IMR-90 (cell line): Measurements from ENCODE around the gene SLC29A1. TPM values are rescaled to one million over a fixed set of nuclear protein-coding genes. Genes with fewer than 3 reads are reported as not detected.

Experiments used
- ATAC-seq: fragments of 200-7000 bp; cut with Tn5 transposase; 2 replicates; pipeline ENCODE4 v1.9.1; 2020; ENCODE audit warnings: low read depth, mild to moderate bottlenecking, moderate library complexity
- BruUV-seq: library from RNA; stranded (reverse); fragments of 400-500 nt; replicated peaks from 2 replicates; lab custom pipeline; 2021; lab: Mats Ljungman, UMichigan
- CTCF ChIA-PET: fragments of 300-600 bp; formaldehyde crosslinking; extraction: SDS; loops from one replicate; lab custom pipeline; 2021; ENCODE audit warnings: antibody characterized with exemption; lab: Yijun Ruan, JAX
- POLR2A ChIA-PET: fragments of 300-600 bp; sonication (Branson Sonifier 250); formaldehyde crosslinking; loops from one replicate; lab custom pipeline; 2022; ENCODE audit warnings: antibody characterized with exemption; ENCODE audit not compliant: unreplicated experiment; lab: Charles Lee
- DNase-seq: peaks from one replicate; pipeline ENCODE4 v3.0.0; 2013
- H2AFZ ChIP-seq: replicated peaks from 2 replicates; pipeline ENCODE3; 2013; ENCODE audit warnings: low read length, mild to moderate bottlenecking; ENCODE audit not compliant: poor library complexity
- H2AK5ac ChIP-seq: 2 replicates; pipeline ENCODE4 v1.6.1; 2013; ENCODE audit warnings: low read depth, low read length, inconsistent platforms
- H2AK9ac ChIP-seq: replicated peaks from 2 replicates; pipeline ENCODE3; 2013; ENCODE audit warnings: mild to moderate bottlenecking, low read depth, low read length, moderate library complexity; ENCODE audit not compliant: poor library complexity
- H2BK120ac ChIP-seq: 2 replicates; pipeline ENCODE4 v1.6.1; 2013; ENCODE audit warnings: low read depth, low read length, inconsistent platforms
- H2BK15ac ChIP-seq: 3 replicates; pipeline ENCODE4 v1.6.1; 2013; ENCODE audit warnings: low read depth, low read length, inconsistent platforms
- H2BK20ac ChIP-seq: 2 replicates; pipeline ENCODE4 v1.6.1; 2013; ENCODE audit warnings: low read depth, mild to moderate bottlenecking, inconsistent platforms, low read length, moderate library complexity
- H2BK5ac ChIP-seq: 2 replicates; pipeline ENCODE4 v1.6.1; 2013; ENCODE audit warnings: mild to moderate bottlenecking, low read depth, low read length, inconsistent platforms; ENCODE audit not compliant: poor library complexity, severe bottlenecking
- H3K14ac ChIP-seq: replicated peaks from 2 replicates; pipeline ENCODE4 v1.6.1; 2013; ENCODE audit warnings: low read depth, low read length, inconsistent platforms
- H3K18ac ChIP-seq: 2 replicates; pipeline ENCODE4 v1.6.1; 2013; ENCODE audit warnings: low read depth, low read length, control low read depth
- H3K23ac ChIP-seq: 2 replicates; pipeline ENCODE4 v1.6.1; 2013; ENCODE audit warnings: low read depth, low read length, inconsistent platforms
- H3K27ac ChIP-seq: 2 replicates; pipeline ENCODE4 v1.5.1; 2013; ENCODE audit warnings: mild to moderate bottlenecking, control low read depth, low read length; ENCODE audit not compliant: insufficient read depth
- H3K27me3 ChIP-seq: 2 replicates; pipeline ENCODE4 v1.6.1; 2013; ENCODE audit warnings: low read length; ENCODE audit not compliant: control insufficient read depth, insufficient read depth
- H3K36me3 ChIP-seq: 2 replicates; pipeline ENCODE4 v1.6.1; 2013; ENCODE audit warnings: low read length, mixed read lengths; ENCODE audit not compliant: control insufficient read depth, insufficient read depth
- H3K4ac ChIP-seq: 2 replicates; pipeline ENCODE4 v1.6.1; 2013; ENCODE audit warnings: low read depth, low read length, inconsistent platforms
- H3K4me1 ChIP-seq: 2 replicates; pipeline ENCODE4 v1.6.1; 2013; ENCODE audit warnings: low read length, mixed read lengths; ENCODE audit not compliant: control insufficient read depth, insufficient read depth
- H3K4me2 ChIP-seq: 2 replicates; pipeline ENCODE4 v1.6.1; 2013; ENCODE audit warnings: low read depth, mild to moderate bottlenecking, control low read depth, low read length, moderate library complexity
- H3K4me3 ChIP-seq: 2 replicates; pipeline ENCODE4 v1.5.1; 2013; ENCODE audit warnings: low read depth, mild to moderate bottlenecking, control low read depth, low read length, moderate library complexity; ENCODE audit not compliant: insufficient read depth
- H3K56ac ChIP-seq: 2 replicates; pipeline ENCODE4 v1.6.1; 2013; ENCODE audit warnings: low read length, inconsistent platforms; ENCODE audit not compliant: insufficient read depth; ENCODE audit errors: extremely low read depth
- H3K79me1 ChIP-seq, 2 experiments: 2 replicates each; pipeline ENCODE4 v1.6.1; 2013; ENCODE audit warnings: low read length in 2 of 2, inconsistent platforms in 1 of 2, low read depth in 1 of 2
- H3K9ac ChIP-seq: 2 replicates; pipeline ENCODE4 v1.6.1; 2013; ENCODE audit warnings: low read depth, low read length, control low read depth
- H3K9me1 ChIP-seq: 2 replicates; pipeline ENCODE4 v1.6.1; 2013; ENCODE audit warnings: low read length, inconsistent platforms; ENCODE audit not compliant: insufficient read depth
- H3K9me3 ChIP-seq: 2 replicates; pipeline ENCODE4 v1.6.1; 2013; ENCODE audit warnings: low read length; ENCODE audit not compliant: control insufficient read depth, insufficient read depth
- H4K20me1 ChIP-seq: 2 replicates; pipeline ENCODE4 v1.6.1; 2013; ENCODE audit warnings: low read length, inconsistent platforms; ENCODE audit not compliant: insufficient read depth
- H4K5ac ChIP-seq: 2 replicates; pipeline ENCODE4 v1.6.1; 2013; ENCODE audit warnings: mild to moderate bottlenecking, low read depth, low read length, control low read depth
- H4K8ac ChIP-seq, 2 experiments: 2 replicates each; pipeline ENCODE4 v1.6.1; 2013; ENCODE audit warnings: low read depth in 2 of 2, low read length in 2 of 2, control low read depth in 1 of 2, inconsistent platforms in 1 of 2
- H4K91ac ChIP-seq: 2 replicates; pipeline ENCODE4 v1.6.1; 2013; ENCODE audit warnings: low read depth, low read length, inconsistent platforms; ENCODE audit not compliant: insufficient read depth
- FOS ChIP-seq: fragments of 150-350 bp; IDR thresholded peaks from 2 replicates; pipeline ENCODE4 v1.6.1; 2016; ENCODE audit warnings: low read depth, low read length
- POLR2A ChIP-seq: IDR thresholded peaks from 2 replicates; pipeline ENCODE4 v1.6.1; 2012; ENCODE audit warnings: mild to moderate bottlenecking, low read depth, low read length
- WGBS, 2 experiments: methylation state at CpG; one replicate each; pipeline versions ENCODE4 v1.1.5 to v1.1.7; 2013; ENCODE audit warnings: missing lambda C conversion rate in 2 of 2; ENCODE audit not compliant: insufficient read length in 1 of 2; ENCODE audit errors: extremely low coverage in 2 of 2; 5-methylcytosine and 5-hydroxymethylcytosine counted together
- dilution Hi-C: fragments of 300-500 bp; cut with HindIII; formaldehyde crosslinking; loops from one replicate; pipeline ENCODE4 v1.14.3; 2018; ENCODE audit warnings: low sequenced_read_pairs; ENCODE audit not compliant: unreplicated experiment
- in situ Hi-C: fragments of 300-500 bp; cut with MboI; formaldehyde crosslinking; loops from 3 replicates; pipeline ENCODE4 v1.14.3; 2019; ENCODE audit warnings: low sequenced_read_pairs, inconsistent platforms, mixed read lengths
- intact Hi-C: fragments of 100-400 bp; cut with micrococcal nuclease; formaldehyde crosslinking; loops from 2 replicates; pipeline ENCODE4 v1.10.0; 2022
- polyA plus RNA-seq, 3 experiments: library from polyadenylated mRNA; depleted of rRNA; stranded (reverse); fragments of >200 nt; gene quantifications; 2 replicates each; pipeline ENCODE4 v1.2.3, GENCODE V29; 2012; ENCODE audit warnings: low replicate concordance in 1 of 3
- total RNA-seq: library from RNA; depleted of rRNA; stranded (reverse); fragments of >200 nt; gene quantifications from 2 replicates; pipeline ENCODE4 v1.2.3, GENCODE V29; 2012

The SLC29A1 gene
- total and polyA plus RNA-seq, 2 of the 4 experiments (the other 2 are of a cell fraction), result 4.1 to 22.1 TPM

DNA sequence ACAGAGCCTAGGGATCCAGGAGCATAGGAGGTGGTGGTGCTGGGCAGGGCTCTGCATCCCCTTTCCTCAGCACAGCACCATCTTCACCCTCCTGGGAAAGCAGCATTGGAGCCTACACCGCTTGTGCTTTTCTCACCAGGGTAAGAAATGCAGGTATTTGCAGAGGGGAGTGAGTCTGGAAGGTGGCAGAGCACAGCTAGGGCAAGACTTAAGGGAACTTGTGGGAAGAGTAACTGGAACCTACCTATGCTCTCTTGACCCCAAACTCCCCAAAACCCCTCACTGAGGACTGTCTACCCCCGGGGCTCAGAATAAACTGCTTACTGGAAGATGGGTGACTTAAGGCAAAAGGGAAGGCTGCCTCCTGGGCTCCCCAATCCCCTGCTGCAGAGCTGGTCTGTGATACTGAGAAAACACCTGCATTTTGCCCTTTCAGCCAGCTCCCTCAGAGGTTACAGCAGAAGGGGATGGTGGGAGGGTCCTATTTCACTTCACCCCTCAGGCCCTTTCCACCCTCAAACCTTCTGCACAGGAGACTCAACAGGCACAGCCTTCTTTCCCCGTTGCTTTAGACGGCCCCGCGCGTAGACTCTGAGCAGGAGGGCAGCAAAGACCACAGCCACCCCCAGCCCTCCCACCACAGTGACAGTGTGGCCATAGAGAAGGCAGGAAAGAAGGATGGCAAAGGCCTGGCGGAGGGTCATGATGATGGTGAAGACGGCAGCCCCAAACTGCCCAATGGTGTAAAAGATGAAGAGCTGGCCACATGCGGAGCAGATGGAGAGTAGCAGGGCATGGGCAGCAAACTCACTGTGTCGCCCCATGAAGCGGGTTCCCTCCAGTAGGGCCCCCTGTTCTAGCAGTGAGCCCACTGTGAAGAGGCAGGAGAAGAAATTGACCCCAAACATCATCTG, 31.1 kb downstream of the SLC29A1 start:
- in situ Hi-C loops, result no loop called here
- Histone ChIP-seq H4K20me1 (peaks cover 72% of the 10 kb centered on the region), H3K4me1 (peaks cover 8% of the 10 kb centered on the region), H2BK15ac (no peak overlapping the region), H3K4me2 (no peak overlapping the region), H3K56ac (no peak overlapping the region), H2BK20ac (no peak overlapping the region), H3K14ac (no peak overlapping the region), H3K18ac (no peak overlapping the region), H4K5ac (no peak overlapping the region; the same call in 1 of the 2 replicates), H3K27me3 (no peaks in the 10 kb centered on the region), H3K9me1 (peaks cover 9% of the 10 kb centered on the region; the same call in 1 of the 2 replicates), H3K27ac (no peak overlapping the region), H3K4ac (no peak overlapping the region), H2AK5ac (no peak overlapping the region), H3K4me3 (no peak overlapping the region), H3K79me1 (peaks cover 21 to 75% of the 10 kb centered on the region in 2 experiments), H2AFZ (no peak overlapping the region), H2AK9ac (peak overlapping the region; percentile 23), H3K9ac (no peak overlapping the region), H2BK120ac (no peak overlapping the region), H3K36me3 (peaks cover 53% of the 10 kb centered on the region), H3K9me3 (no peaks in the 10 kb centered on the region), H3K23ac (no peak overlapping the region), H4K8ac (peak overlapping the region in 1 of 2 experiments; percentile 8; a peak in 1 of 4 replicates), H2BK5ac (no peak overlapping the region), H4K91ac (no peak overlapping the region)
- dilution Hi-C loops, result no loop called here
- no peak for DNase-seq
- CTCF ChIA-PET, result interaction anchor here (0.9 to 1.2 kb wide), 2 partner anchors 20 to 82 kb away, joined by 3 to 4 read pairs; no protein-coding TSS in a partner anchor
- ATAC-seq, result no peak
- 83% methylated on average over 1 of the region's 12 CpGs; no CpG with 5 or more reads in 1 of the 2 experiments for WGBS, 2 experiments
- TF ChIP-seq FOS (no peak), POLR2A (peak; percentile 15; the same call in 1 of the 2 replicates)
- TSS peak; percentile 91 for BruUV-seq
- POLR2A ChIA-PET, result interaction anchor here (0.7 kb wide), 1 partner anchor 8 kb away, joined by 4 read pairs; the partner anchor contains the start of gene HSP90AB1
- intact Hi-C loops, result no loop called here
